SU-DHL-6 (cell line): ENCODE data around the gene STK31.
"Not testable (repeated sequence)": the region's sequence is repeated elsewhere in the genome, so short reads cannot be mapped to it uniquely, and the experiment has no call there.

Experiments used
- CTCF ChIP-seq: fragments of 200-600 bp; sonication (generic); IDR thresholded peaks from one replicate; pipeline ENCODE4 v1.5.1; 2017; ENCODE audit warnings: antibody characterized with exemption, mild to moderate bottlenecking, low read length, moderate library complexity; ENCODE audit not compliant: insufficient read depth, poor library complexity, severe bottlenecking
- EZH2phosphoT487 ChIP-seq: fragments of 200-600 bp; sonication (generic), shearing (Covaris generic); conservative IDR thresholded peaks from 2 replicates; pipeline ENCODE4 v1.6.1; 2018; ENCODE audit warnings: mild to moderate bottlenecking, antibody characterized with exemption, low read length, moderate library complexity, mixed read lengths

DNA sequence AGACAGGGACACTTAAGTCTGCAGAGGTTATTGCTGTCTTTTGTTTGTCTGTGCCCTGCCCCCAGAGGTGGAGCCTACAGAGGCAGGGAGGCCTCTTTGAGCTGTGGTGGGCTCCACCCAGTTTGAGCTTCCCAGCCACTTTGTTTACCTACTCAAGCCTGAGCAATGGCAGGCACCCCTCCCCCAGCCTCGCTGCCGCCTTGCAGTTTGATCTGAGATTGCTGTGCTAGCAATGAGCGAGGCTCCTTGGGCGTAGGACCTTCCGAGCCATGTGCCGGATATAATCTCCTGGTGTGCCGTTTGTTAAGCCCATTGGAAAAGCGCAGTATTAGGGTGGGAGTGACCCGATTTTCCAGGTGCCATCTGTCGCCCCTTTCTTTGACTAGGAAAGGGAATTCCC is 118.1 kb downstream of the STK31 start:
- TF ChIP-seq CTCF, EZH2phosphoT487: not testable (repeated sequence)
